ENCODE data around the gene SSH2. TPM values are rescaled to one million over a fixed set of nuclear protein-coding genes. Genes with fewer than 3 reads are reported as not detected.

The SSH2 gene
- total and polyA plus RNA-seq, 9 of the 15 experiments (the other 6 are each of a cell fraction or from before 2014, with no cell fraction given): 3.9 to 16.1 (median 10.2) TPM

DNA sequence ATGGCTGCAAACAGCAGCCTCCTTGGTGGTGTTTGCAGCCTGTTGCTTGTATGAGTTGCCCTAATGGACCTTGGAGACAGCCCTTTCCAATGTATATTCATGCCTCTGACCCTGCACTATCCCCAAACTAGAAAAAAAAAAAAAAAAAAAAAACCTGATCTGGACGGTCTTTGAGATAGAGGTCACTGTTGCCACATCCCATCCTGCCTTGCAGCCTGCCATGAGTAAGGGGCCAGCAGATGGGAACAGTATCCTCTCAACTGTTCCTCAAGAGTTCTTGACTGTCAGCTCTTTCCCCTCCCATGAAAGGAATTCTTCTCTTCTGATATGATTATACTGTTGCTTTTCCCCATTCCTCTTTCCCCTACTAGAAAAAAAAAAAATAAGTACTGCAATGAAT lies 152.4 kb downstream of the SSH2 start:
- BruUV-seq (replicated peaks): no TSS peak
- ChIA-PET CTCF (ENCODE audit: low intra/inter-chr PET ratio) (interaction anchor here (1.6 to 4.1 kb wide), 2 partner anchors 11 to 138 kb away, joined by 3 to 40 read pairs; no protein-coding TSS in a partner anchor), POLR2A (no interaction called here)
- no peak for FAIRE-seq
- no peaks in the 10 kb centered on the region for H3K79me2 ChIP-seq (ENCODE audit: control insufficient read depth, insufficient read depth, low read length)
- ATAC-seq: no peak
- H2AFZ ChIP-seq (ENCODE audit: low read depth, low read length): no peak overlapping the region
- H3K9ac ChIP-seq (ENCODE audit: insufficient read depth in 1 of 2, low read depth in 2 of 2, low read length in 2 of 2): no peak overlapping the region
- 0% methylated on average over 1 of the region's 1 CpG for WGBS (ENCODE audit: insufficient coverage, low coverage, missing lambda C conversion rate)
- intact Hi-C loops (cut with micrococcal nuclease) (loop anchor here (5.0 kb wide), 1 partner anchor 55 kb away; no protein-coding TSS in a partner anchor), in situ Hi-C loops (cut with MboI) (loop anchor here (5.0 kb wide), 1 partner anchor 135 kb away; no protein-coding TSS in a partner anchor)
- H3K9me3 ChIP-seq (replicated peaks; ENCODE audit: control insufficient read depth, insufficient read depth, low read depth, low read length): no peaks in the 10 kb centered on the region
- H3K9me1 ChIP-seq (ENCODE audit: control insufficient read depth, insufficient read depth, low read length): no peaks in the 10 kb centered on the region
- H3K4me1 ChIP-seq (replicated peaks in 1 of 2; ENCODE audit: control insufficient read depth in 2 of 2, insufficient read depth in 2 of 2, low read length in 2 of 2): no peaks in the 10 kb centered on the region; a peak in 3 of 5 replicates
- DNase-seq (ENCODE audit: extremely low read depth in 1 of 4, low spot score in 3 of 4): no peak
- H3K4me3 ChIP-seq: no peak overlapping the region
- H3K36me3 ChIP-seq (ENCODE audit: control insufficient read depth, insufficient read depth, low read length): no peaks in the 10 kb centered on the region
- TF ChIP-seq PHB2 (IDR thresholded peaks at IDR 0.05; ENCODE audit: low read depth) (no peak), ZNF384 (IDR thresholded peaks at IDR 0.05; ENCODE audit: low read depth, low read length) (peak; percentile 58), LEF1 (IDR thresholded peaks at IDR 0.05) (no peak)
- H3K27ac ChIP-seq (ENCODE audit: extremely low read depth, low read depth, low read length): no peak overlapping the region
- no peak overlapping the region for H3K4me2 ChIP-seq (ENCODE audit: insufficient read depth, low read length)
- H3K27me3 ChIP-seq (ENCODE audit: control insufficient read depth in 2 of 2, insufficient read depth in 2 of 2, low read length in 2 of 2): no peaks in the 10 kb centered on the region
- no peaks in the 10 kb centered on the region for H4K20me1 ChIP-seq (replicated peaks; ENCODE audit: control insufficient read depth, insufficient read depth, low read length)

DNA sequence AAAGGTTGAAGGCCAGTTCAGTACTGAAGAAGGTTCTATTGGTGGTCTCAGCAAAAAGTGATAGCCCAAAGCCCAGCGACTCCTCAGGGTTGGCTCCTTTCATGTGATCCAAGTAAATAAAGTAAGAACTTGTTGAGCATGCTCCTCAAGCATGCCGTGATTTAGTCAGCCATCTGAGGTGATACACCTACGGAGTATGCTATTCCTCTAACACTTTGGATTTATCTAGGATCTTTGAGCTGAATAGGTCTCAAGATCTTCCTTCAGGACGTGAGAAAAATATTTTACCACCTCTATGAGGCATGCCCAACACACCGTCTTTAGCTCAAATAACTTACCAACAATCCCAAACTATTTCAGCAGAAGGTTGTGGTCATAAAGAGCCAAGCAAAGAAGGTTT lies 154.0 kb downstream of the SSH2 start:
- in situ Hi-C loops (cut with MboI) (loop anchor here (5.0 kb wide), 1 partner anchor 134 kb away; no protein-coding TSS in a partner anchor), intact Hi-C loops (cut with micrococcal nuclease) (loop anchor here (5.0 kb wide), 1 partner anchor 54 kb away; no protein-coding TSS in a partner anchor)
- no peak overlapping the region for H3K9ac ChIP-seq (ENCODE audit: insufficient read depth in 1 of 2, low read depth in 2 of 2, low read length in 2 of 2)
- CTCF ChIA-PET (ENCODE audit: low intra/inter-chr PET ratio): no interaction called here
- H3K9me1 ChIP-seq (ENCODE audit: control insufficient read depth, insufficient read depth, low read length): no peaks in the 10 kb centered on the region
- DNase-seq (ENCODE audit: extremely low read depth in 1 of 4, low spot score in 3 of 4) (no peak), ATAC-seq (no peak), FAIRE-seq (no peak)
- no peaks in the 10 kb centered on the region for H3K36me3 ChIP-seq (ENCODE audit: control insufficient read depth, insufficient read depth, low read length)
- no peaks in the 10 kb centered on the region; a peak in 3 of 5 replicates for H3K4me1 ChIP-seq (replicated peaks in 1 of 2; ENCODE audit: control insufficient read depth in 2 of 2, insufficient read depth in 2 of 2, low read length in 2 of 2)
- H3K27me3 ChIP-seq (ENCODE audit: control insufficient read depth in 2 of 2, insufficient read depth in 2 of 2, low read length in 2 of 2): no peaks in the 10 kb centered on the region
- 70% methylated on average over 5 of the region's 5 CpGs for WGBS (ENCODE audit: insufficient coverage, low coverage, missing lambda C conversion rate)
- POLR2A ChIA-PET: interaction anchor here (0.9 to 1.6 kb wide), 4 partner anchors 9 to 137 kb away, joined by 3 to 5 read pairs (median 4); no protein-coding TSS in a partner anchor
- H3K4me3 ChIP-seq: no peak overlapping the region
- H3K9me3 ChIP-seq (replicated peaks; ENCODE audit: control insufficient read depth, insufficient read depth, low read depth, low read length): no peaks in the 10 kb centered on the region
- BruUV-seq (replicated peaks): no TSS peak
- no peaks in the 10 kb centered on the region for H3K79me2 ChIP-seq (ENCODE audit: control insufficient read depth, insufficient read depth, low read length)
- H2AFZ ChIP-seq (ENCODE audit: low read depth, low read length): no peak overlapping the region
- no peak overlapping the region for H3K27ac ChIP-seq (ENCODE audit: extremely low read depth, low read depth, low read length)
- no peak overlapping the region for H3K4me2 ChIP-seq (ENCODE audit: insufficient read depth, low read length)
- no peaks in the 10 kb centered on the region for H4K20me1 ChIP-seq (replicated peaks; ENCODE audit: control insufficient read depth, insufficient read depth, low read length)
- TF ChIP-seq ZNF551 (CRISPR knock-in tag; IDR thresholded peaks at IDR 0.05): no peak
- no peak for TF ChIP-seq POLR2AphosphoS2 (IDR thresholded peaks at IDR 0.05; ENCODE audit: low read length)
- no peak for TF ChIP-seq HDAC3 (IDR thresholded peaks at IDR 0.05; ENCODE audit: borderline replicate concordance, partially characterized antibody)
- TF ChIP-seq ZNF79 (CRISPR knock-in tag; IDR thresholded peaks at IDR 0.05; ENCODE audit: low read depth): no peak
- no peak for TF ChIP-seq ZNF133 (CRISPR knock-in tag; IDR thresholded peaks at IDR 0.05)
- no peak for TF ChIP-seq SOX6 (IDR thresholded peaks at IDR 0.05)
- no peak for TF ChIP-seq GTF2E2 (tag; IDR thresholded peaks at IDR 0.05)
- no peak for TF ChIP-seq CBX1 (IDR thresholded peaks at IDR 0.05; ENCODE audit: low read depth)
- TF ChIP-seq LEF1 (IDR thresholded peaks at IDR 0.05): no peak
- no peak for TF ChIP-seq RBFOX2 (IDR thresholded peaks at IDR 0.05; ENCODE audit: low read depth, low read length)
- TF ChIP-seq HNRNPH1 (optimal IDR thresholded peaks at IDR 0.05; ENCODE audit: low read depth, low read length): no peak
- no peak for TF ChIP-seq ZNF282 (CRISPR knock-in tag; IDR thresholded peaks at IDR 0.05)
- TF ChIP-seq, protein P1, sequence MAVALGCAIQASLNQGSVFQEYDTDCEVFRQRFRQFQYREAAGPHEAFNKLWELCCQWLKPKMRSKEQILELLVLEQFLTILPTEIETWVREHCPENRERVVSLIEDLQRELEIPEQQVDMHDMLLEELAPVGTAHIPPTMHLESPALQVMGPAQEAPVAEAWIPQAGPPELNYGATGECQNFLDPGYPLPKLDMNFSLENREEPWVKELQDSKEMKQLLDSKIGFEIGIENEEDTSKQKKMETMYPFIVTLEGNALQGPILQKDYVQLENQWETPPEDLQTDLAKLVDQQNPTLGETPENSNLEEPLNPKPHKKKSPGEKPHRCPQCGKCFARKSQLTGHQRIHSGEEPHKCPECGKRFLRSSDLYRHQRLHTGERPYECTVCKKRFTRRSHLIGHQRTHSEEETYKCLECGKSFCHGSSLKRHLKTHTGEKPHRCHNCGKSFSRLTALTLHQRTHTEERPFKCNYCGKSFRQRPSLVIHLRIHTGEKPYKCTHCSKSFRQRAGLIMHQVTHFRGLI (CRISPR knock-in tag; IDR thresholded peaks at IDR 0.05): no peak
- no peak for TF ChIP-seq ELF4 (CRISPR knock-in tag; IDR thresholded peaks at IDR 0.05)
- no peak for TF ChIP-seq SMC3 (conservative IDR thresholded peaks at IDR 0.05; ENCODE audit: insufficient read depth, low read depth, low read length)
- TF ChIP-seq ZNF274 (IDR thresholded peaks at IDR 0.05; ENCODE audit: borderline replicate concordance, low read depth, low read length): no peak
